ENCODE measurements around the gene FANCC.

FANCC gene

GRCh38 chr9:95286151-95286550 lies 31.4 kb downstream of the FANCC start:
- DNase-seq (ENCODE audit: low spot score) = no peak
- in situ Hi-C loops (cut with MboI; ENCODE audit: low sequenced_read_pairs, unreplicated experiment) = no loop called here
- TF ChIP-seq CTCF (IDR thresholded peaks at IDR 0.05; ENCODE audit: borderline replicate concordance, control extremely low read depth, extremely low read depth, insufficient read depth, missing control alignments) = no peak

- no peak for TF ChIP-seq CTCF (IDR thresholded peaks at IDR 0.05; ENCODE audit: borderline replicate concordance, control extremely low read depth, extremely low read depth, insufficient read depth, missing control alignments)
- in situ Hi-C loops (cut with MboI; ENCODE audit: low sequenced_read_pairs, unreplicated experiment) = no loop called here
- DNase-seq (ENCODE audit: low spot score) = no peak
Measured at GRCh38 chr9:95285307-95285706, 32.2 kb downstream of the FANCC start.

- in situ Hi-C loops (cut with MboI; ENCODE audit: low sequenced_read_pairs, unreplicated experiment) = no loop called here
- TF ChIP-seq CTCF (IDR thresholded peaks at IDR 0.05; ENCODE audit: borderline replicate concordance, control extremely low read depth, extremely low read depth, insufficient read depth, missing control alignments) = no peak
- no peak for DNase-seq (ENCODE audit: low spot score)
Measured at GRCh38 chr9:95284162-95285080, 33.1 kb downstream of the FANCC start.

- in situ Hi-C loops (cut with MboI; ENCODE audit: low sequenced_read_pairs, unreplicated experiment) = no loop called here
- DNase-seq (ENCODE audit: low spot score) = no peak
- no peak for TF ChIP-seq CTCF (IDR thresholded peaks at IDR 0.05; ENCODE audit: borderline replicate concordance, control extremely low read depth, extremely low read depth, insufficient read depth, missing control alignments)
Measured at GRCh38 chr9:95283673-95284072, 33.8 kb downstream of the FANCC start.

- TF ChIP-seq CTCF (IDR thresholded peaks at IDR 0.05; ENCODE audit: borderline replicate concordance, control extremely low read depth, extremely low read depth, insufficient read depth, missing control alignments) = no peak
- in situ Hi-C loops (cut with MboI; ENCODE audit: low sequenced_read_pairs, unreplicated experiment) = no loop called here
- no peak for DNase-seq (ENCODE audit: low spot score)
Measured at GRCh38 chr9:95282332-95282731, 35.2 kb downstream of the FANCC start.

GRCh38 chr9:95280745-95281144 lies 36.8 kb downstream of the FANCC start:
- no peak for TF ChIP-seq CTCF (IDR thresholded peaks at IDR 0.05; ENCODE audit: borderline replicate concordance, control extremely low read depth, extremely low read depth, insufficient read depth, missing control alignments)
- DNase-seq (ENCODE audit: low spot score) = no peak
- in situ Hi-C loops (cut with MboI; ENCODE audit: low sequenced_read_pairs, unreplicated experiment) = no loop called here
